NT2/D1 (cell line): ENCODE measurements around the gene PTPN13.

Experiments
- YY1 ChIP-seq: IDR thresholded peaks from 2 replicates; pipeline ENCODE4 v1.6.1; 2011; ENCODE audit not compliant: insufficient read length, insufficient read depth
- ZNF274 ChIP-seq: IDR thresholded peaks from 2 replicates; pipeline ENCODE4 v1.6.1; 2011; ENCODE audit warnings: mild to moderate bottlenecking, low read depth, low read length

GRCh38 chr4:86833615-86834014 is 239.5 kb downstream of the PTPN13 start:
- no peak for TF ChIP-seq ZNF274
- no peak for TF ChIP-seq YY1
